ENCODE measurements around the gene ZNF281.

DNA sequence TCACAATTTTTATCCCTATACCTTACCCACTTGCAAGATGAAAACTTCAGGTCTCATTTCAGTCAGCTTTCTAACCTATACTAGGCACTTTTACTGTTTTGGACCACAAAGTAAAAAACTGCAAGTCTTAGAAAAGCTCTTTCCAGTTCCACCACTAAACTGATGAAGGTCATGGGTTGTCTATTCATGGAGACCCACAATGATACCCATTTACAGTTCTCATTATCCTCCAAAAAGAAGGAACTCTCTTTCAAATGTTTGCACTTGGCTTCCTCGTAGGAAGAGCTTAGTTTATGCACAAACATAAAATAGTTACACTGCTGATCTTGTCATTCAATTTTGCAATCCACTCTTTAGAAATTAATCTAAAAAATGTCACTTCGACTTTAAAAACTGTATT lies 9.3 kb downstream of the ZNF281 start:
- TF ChIP-seq, protein P1, sequence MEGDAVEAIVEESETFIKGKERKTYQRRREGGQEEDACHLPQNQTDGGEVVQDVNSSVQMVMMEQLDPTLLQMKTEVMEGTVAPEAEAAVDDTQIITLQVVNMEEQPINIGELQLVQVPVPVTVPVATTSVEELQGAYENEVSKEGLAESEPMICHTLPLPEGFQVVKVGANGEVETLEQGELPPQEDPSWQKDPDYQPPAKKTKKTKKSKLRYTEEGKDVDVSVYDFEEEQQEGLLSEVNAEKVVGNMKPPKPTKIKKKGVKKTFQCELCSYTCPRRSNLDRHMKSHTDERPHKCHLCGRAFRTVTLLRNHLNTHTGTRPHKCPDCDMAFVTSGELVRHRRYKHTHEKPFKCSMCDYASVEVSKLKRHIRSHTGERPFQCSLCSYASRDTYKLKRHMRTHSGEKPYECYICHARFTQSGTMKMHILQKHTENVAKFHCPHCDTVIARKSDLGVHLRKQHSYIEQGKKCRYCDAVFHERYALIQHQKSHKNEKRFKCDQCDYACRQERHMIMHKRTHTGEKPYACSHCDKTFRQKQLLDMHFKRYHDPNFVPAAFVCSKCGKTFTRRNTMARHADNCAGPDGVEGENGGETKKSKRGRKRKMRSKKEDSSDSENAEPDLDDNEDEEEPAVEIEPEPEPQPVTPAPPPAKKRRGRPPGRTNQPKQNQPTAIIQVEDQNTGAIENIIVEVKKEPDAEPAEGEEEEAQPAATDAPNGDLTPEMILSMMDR (IDR thresholded peaks at IDR 0.05 in 2 of 3, conservative IDR thresholded peaks at IDR 0.05 in 1 of 3; ENCODE audit: borderline replicate concordance in 1 of 3, insufficient read depth in 1 of 3, low read depth in 2 of 3, low read length in 2 of 3) = no peak
- TF ChIP-seq SP1 (IDR thresholded peaks at IDR 0.05; ENCODE audit: low read depth) (no peak), EZH2phosphoT487 (IDR thresholded peaks at IDR 0.05; ENCODE audit: borderline replicate concordance) (no peak), POLR2A (IDR thresholded peaks at IDR 0.05; ENCODE audit: borderline replicate concordance, extremely low read depth, insufficient read depth, insufficient read length) (no peak)
- TF ChIP-seq, protein P2, sequence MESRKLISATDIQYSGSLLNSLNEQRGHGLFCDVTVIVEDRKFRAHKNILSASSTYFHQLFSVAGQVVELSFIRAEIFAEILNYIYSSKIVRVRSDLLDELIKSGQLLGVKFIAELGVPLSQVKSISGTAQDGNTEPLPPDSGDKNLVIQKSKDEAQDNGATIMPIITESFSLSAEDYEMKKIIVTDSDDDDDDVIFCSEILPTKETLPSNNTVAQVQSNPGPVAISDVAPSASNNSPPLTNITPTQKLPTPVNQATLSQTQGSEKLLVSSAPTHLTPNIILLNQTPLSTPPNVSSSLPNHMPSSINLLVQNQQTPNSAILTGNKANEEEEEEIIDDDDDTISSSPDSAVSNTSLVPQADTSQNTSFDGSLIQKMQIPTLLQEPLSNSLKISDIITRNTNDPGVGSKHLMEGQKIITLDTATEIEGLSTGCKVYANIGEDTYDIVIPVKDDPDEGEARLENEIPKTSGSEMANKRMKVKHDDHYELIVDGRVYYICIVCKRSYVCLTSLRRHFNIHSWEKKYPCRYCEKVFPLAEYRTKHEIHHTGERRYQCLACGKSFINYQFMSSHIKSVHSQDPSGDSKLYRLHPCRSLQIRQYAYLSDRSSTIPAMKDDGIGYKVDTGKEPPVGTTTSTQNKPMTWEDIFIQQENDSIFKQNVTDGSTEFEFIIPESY (IDR thresholded peaks at IDR 0.05; ENCODE audit: extremely low read depth, insufficient replicate concordance, low read length) = no peak

Data from HCT116 (cell line).